Measurements from ENCODE around the gene CPD. TPM values are rescaled to one million over a fixed set of nuclear protein-coding genes. Genes with fewer than 3 reads are reported as not detected.

The CPD gene
- total and polyA plus RNA-seq, 4 donors, result 19.1 to 139 (median 58.8) TPM

Small RNAs within 50 kb of the gene (small RNA-seq; reads per million reads assigned to genes)
- gene RF00019 (not detected), gene RNU6-990P (not detected)

Other genes with a start within 250 kb of the CPD start
- under 1 TPM in 1 of 2 donors, not detected in 1; 0.70 TPM for gene SLC6A4, start 143.2 kb upstream of the CPD start, total RNA-seq
- under 1 TPM in 1 of 2 donors, not detected in 1; 0.05 TPM for gene SLC6A4, start 143.2 kb upstream of the CPD start, polyA plus RNA-seq
- gene BLMH, start 87.0 kb upstream of the CPD start, total RNA-seq, result 10 to 100 TPM; 15.1 to 17.5 TPM
- gene BLMH, start 87.0 kb upstream of the CPD start, polyA plus RNA-seq, result 10 to 100 TPM in 1 of 2 donors, 1 to 10 TPM in 1; 4.2 to 10.7 TPM
- gene TMIGD1, start 44.9 kb upstream of the CPD start, total RNA-seq, result not detected
- not detected for gene TMIGD1, start 44.9 kb upstream of the CPD start, polyA plus RNA-seq
- gene GOSR1, start 98.5 kb downstream of the CPD start, total RNA-seq, result 10 to 100 TPM; 17.1 to 35.5 TPM
- 10 to 100 TPM; 15.0 to 40.4 TPM for gene GOSR1, start 98.5 kb downstream of the CPD start, polyA plus RNA-seq